ENCODE results near the gene MRPL36.

- TF ChIP-seq, protein P1, sequence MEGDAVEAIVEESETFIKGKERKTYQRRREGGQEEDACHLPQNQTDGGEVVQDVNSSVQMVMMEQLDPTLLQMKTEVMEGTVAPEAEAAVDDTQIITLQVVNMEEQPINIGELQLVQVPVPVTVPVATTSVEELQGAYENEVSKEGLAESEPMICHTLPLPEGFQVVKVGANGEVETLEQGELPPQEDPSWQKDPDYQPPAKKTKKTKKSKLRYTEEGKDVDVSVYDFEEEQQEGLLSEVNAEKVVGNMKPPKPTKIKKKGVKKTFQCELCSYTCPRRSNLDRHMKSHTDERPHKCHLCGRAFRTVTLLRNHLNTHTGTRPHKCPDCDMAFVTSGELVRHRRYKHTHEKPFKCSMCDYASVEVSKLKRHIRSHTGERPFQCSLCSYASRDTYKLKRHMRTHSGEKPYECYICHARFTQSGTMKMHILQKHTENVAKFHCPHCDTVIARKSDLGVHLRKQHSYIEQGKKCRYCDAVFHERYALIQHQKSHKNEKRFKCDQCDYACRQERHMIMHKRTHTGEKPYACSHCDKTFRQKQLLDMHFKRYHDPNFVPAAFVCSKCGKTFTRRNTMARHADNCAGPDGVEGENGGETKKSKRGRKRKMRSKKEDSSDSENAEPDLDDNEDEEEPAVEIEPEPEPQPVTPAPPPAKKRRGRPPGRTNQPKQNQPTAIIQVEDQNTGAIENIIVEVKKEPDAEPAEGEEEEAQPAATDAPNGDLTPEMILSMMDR (IDR thresholded peaks at IDR 0.05), result no peak
- no peak for TF ChIP-seq POLR2A (IDR thresholded peaks at IDR 0.05)
Measured at GRCh38 chr5:1760231-1760630, 39.4 kb downstream of the MRPL36 start.
